Germinal center (tissue), 1 donor: ENCODE measurements around the gene ACSBG1.

ENCODE experiments used
- DNase-seq: peaks from one replicate; pipeline ENCODE4 v3.0.0; 2012; ENCODE audit warnings: mixed read lengths, low spot score

Gene ACSBG1

DNA sequence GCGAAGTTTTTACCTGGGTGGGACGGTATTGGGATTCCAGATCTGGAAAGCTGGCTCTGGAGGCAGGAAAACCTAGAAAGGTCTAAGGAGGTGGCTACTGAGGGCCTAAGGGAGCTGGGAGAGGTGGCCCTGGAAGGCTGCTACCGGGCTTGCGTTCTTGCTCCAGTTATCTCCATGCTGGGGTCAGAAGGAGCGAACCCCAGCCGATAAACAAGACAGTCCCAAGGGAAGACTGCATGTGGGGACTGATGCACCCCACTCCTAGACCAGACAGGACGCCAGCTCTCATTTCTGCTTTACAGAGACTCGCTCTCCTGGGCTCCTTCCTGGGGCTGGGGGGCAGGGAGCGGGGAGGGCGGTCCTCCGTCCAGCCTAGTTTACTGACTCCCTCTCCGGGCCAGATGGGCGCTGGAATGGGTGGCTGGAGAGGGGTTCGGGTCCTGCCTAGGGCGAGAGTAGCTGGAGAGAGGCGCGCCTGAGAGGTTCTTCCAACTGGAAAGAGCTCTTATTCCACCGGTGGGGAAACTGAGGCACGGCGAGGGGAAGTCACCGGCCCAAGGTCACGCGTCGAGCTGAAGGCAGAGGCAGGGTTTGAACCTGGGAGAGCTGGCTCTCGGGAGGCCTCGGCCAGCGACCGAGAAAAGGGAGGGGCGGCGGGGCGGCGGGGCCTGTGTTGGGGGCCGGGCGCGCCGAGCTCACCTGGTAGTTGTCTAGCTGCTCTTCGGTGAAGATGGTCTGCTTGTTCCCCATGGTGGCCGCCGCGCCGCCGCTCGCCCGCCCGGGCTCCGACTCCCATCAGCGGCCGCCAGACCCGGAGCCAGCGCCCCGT lies 103.7 kb downstream of the ACSBG1 start:
- DNase-seq: no peak

DNA sequence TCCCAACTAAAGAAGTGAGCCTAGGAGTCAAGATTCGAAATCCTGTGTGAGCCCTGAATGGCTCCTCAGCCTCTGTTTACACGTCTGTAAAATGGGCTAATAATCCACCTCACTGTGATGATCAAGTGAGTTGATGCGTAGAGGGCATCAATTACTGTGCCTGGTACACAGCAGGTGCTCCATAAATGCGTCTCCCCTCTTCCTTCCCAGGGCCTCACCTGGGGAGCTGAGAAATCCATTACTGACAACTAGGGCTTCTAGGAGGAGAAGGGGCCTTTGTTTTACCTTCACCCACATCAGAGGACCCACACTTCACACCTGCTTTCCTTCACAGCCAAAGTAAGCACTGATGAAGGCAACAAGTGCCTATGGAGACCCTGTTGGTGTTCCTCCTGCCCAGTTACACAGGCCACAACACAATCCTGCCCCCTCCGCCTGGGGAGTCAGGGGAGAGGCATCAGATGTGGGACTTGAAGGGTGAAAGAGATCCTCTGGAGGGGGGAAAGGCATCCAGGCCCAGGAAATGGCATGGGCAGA lies 104.5 kb downstream of the ACSBG1 start:
- DNase-seq: no peak

DNA sequence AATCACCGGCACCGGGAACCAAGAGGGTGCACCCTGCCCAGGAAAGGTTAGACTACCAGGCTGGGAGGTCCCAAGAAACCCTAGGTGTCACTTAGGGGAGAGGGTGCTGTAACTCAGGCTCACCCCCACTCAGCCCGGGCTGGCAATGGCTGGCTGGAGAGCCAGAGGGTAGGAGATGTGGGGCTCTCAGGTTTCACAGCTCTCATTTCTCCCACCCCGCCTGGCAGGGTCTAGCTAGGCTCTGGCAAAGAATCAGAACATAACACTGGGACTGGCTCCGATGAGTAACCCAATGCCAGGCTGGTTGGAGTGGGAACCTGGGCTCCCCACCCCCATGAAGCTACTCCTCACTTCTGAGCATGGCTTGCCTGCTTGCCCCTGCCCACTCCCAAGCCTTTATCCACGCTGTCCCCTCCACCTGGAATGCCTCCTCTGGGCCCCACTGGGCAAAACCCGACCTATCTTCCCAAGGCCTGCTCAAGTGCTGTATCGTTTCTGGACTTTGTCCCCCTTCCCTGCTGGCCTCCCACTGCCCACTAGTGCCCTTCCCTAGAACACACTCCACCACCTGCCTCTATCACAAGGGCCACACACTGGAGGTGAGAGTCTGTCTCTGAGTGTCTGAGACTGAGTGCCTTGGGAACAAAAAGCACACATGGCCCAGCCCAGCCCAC lies 105.2 kb downstream of the ACSBG1 start:
- DNase-seq: no peak

DNA sequence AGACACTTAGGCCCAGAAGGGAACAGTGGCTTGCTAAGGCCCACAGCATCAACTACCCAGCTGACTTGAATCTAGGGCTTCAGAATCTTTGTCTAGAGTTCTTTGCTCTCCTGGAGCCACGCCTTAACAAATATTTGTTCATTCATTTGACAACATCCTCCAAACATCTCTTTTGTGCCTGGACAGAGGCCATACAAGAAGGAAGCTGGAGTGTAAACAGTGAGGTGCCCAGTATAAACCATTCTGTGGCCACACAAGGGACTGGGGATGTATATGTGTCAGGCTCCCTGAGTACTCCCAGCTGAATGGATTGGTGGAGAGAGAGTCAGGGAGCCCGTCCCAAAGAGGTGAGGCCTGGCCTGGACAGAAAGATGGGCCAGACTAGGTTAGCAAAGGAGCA lies 106.5 kb downstream of the ACSBG1 start:
- DNase-seq: no peak

DNA sequence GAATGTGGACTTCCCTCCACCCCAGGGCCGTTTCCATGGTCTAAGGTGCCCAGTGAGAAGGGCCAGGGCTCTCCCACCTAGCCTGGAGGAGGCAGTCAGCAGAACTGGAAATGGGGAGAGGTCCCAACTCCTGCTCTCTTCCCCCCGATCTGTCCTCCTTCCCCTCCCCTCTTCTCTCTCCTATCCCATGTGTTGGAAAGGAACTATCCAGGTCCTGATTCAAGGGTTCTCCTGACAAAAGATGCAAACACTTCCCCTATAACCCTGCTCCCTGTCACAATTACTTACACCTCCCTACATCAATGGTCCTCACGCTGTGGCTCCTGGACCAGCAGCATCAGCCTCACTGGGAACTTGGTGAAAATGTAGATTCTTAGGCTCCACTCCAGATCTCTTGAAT lies 109.1 kb downstream of the ACSBG1 start:
- DNase-seq: no peak

DNA sequence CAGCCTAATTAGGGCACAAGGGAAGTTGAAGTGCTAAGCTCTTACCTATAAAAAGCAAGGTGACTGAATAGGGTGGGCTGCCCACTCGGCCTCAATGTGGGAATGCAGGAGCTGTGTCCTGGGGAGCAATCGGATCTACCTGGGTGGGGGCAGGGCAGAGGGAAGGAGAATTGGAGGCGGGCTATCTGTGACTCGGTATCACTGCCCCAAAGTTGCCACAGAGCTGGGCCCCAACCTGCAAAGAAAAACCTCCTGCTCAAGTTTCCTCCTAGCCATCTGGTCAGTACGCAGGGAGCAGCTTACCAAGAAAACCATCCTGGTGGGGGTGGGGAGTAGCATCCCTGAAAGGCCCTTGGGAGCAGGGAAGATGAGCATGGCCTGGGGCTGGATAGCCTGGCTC lies 113.8 kb downstream of the ACSBG1 start:
- DNase-seq: no peak
